ENCODE measurements around the gene SESN1.

DNA sequence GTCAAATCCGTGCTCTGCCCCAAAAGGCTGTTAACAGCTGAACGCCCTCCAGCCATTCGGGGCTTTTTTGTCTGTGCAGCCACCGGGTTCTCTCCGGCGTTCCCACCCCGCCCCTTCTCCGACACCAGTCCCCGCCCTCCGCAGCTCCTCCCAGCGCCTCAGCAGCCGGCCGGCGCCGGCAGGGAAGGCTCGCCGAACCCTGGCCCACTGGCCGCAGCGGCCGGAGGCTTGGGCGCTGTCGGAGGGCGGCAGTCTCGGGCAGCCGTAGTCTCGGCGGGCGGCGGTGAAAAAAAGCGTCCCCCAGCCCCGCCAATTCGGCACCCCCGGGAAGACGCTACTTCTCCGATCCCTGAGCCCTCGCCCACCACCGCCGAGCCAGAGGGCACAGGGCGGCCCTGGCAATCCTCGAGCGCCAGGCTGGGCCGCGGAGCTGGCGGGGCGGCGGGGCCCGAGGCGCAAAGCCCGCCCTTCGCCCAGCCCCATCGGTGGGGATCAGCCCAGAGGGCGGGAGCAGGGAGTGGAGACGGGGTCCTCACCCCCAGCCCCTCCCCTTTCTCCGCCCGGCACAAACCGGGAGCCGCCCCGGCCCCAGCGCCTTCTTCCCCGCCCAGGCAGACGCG is at the start of gene SESN1:
- TF ChIP-seq, protein P1, sequence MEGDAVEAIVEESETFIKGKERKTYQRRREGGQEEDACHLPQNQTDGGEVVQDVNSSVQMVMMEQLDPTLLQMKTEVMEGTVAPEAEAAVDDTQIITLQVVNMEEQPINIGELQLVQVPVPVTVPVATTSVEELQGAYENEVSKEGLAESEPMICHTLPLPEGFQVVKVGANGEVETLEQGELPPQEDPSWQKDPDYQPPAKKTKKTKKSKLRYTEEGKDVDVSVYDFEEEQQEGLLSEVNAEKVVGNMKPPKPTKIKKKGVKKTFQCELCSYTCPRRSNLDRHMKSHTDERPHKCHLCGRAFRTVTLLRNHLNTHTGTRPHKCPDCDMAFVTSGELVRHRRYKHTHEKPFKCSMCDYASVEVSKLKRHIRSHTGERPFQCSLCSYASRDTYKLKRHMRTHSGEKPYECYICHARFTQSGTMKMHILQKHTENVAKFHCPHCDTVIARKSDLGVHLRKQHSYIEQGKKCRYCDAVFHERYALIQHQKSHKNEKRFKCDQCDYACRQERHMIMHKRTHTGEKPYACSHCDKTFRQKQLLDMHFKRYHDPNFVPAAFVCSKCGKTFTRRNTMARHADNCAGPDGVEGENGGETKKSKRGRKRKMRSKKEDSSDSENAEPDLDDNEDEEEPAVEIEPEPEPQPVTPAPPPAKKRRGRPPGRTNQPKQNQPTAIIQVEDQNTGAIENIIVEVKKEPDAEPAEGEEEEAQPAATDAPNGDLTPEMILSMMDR (IDR thresholded peaks at IDR 0.05), result no peak
- TF ChIP-seq POLR2A (IDR thresholded peaks at IDR 0.05), result peak; percentile 98

All from right lobe of liver (tissue), 4 donors.